Duodenal mucosa (tissue), 2 donors: Measurements from ENCODE around the gene KCND2.

Experiments used
- H3K27ac ChIP-seq: one replicate; pipeline ENCODE4 v1.7.0; 2013; ENCODE audit warnings: low read depth, low read length
- H3K27me3 ChIP-seq, 2 donors: one replicate each; pipeline ENCODE4 v1.7.0; 2013; ENCODE audit warnings: low read length in 2 of 2, control low read depth in 1 of 2; ENCODE audit not compliant: insufficient read depth in 2 of 2, control insufficient read depth in 1 of 2
- H3K36me3 ChIP-seq, 2 donors: one replicate each; pipeline ENCODE4 v1.7.0; 2013; ENCODE audit warnings: low read length in 2 of 2, control low read depth in 1 of 2; ENCODE audit not compliant: insufficient read depth in 2 of 2, control insufficient read depth in 1 of 2
- H3K4me1 ChIP-seq, 2 donors: one replicate each; pipeline ENCODE4 v1.7.0; 2013; ENCODE audit warnings: low read length in 2 of 2, control low read depth in 1 of 2; ENCODE audit not compliant: insufficient read depth in 2 of 2, control insufficient read depth in 1 of 2
- H3K4me3 ChIP-seq, 2 donors: one replicate each; pipeline ENCODE4 v1.7.0; 2013; ENCODE audit warnings: low read length in 2 of 2, low read depth in 1 of 2
- H3K9ac ChIP-seq, 2 donors: one replicate each; pipeline ENCODE4 v1.7.0; 2013; ENCODE audit warnings: low read length in 2 of 2, low read depth in 1 of 2
- H3K9me3 ChIP-seq, 2 donors: one replicate each; pipeline ENCODE4 v1.7.0; 2013; ENCODE audit warnings: low read length in 2 of 2, control low read depth in 1 of 2; ENCODE audit not compliant: control insufficient read depth in 1 of 2

KCND2 gene

DNA sequence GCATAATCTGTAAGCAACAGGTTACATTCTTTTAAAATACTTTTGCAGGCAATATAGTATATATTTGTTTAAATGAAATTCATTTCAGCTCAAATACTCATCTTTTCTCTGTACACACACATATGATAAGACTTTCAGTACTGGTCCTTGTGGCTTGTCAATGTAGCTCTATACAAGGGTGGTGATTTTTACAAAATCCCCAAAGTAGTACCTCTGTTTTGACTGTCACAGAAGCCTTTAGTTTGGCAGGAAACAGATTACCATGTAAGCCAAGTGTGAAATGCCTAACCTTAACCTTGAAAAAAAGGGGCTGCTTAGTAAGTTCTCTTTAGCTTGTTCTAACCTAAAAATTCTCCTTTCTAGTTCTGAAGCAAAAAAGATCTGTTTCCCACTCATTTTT is 87.9 kb downstream of the KCND2 start:
- H3K9ac ChIP-seq: no peak overlapping the region
- H3K27ac ChIP-seq: no peak overlapping the region
- no peaks in the 10 kb centered on the region for H3K36me3 ChIP-seq

DNA sequence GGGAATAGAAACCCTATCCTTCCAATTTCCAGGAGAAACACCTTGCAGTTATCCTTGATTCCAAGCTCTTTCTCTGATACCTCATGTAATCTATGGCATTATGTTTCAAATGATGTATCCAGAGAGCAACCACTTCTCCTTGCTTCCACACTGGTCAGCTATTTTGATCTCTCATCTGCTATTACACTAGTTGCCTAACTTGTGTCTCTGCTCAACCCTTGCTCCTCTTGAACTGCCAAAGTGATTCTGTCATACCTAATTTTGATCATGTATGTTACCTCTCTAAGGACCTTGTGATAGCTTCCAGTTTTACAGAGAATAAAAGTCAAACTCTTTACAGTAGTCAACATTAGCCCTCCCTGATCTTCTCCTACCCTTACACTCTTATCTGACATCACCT is 90.4 kb downstream of the KCND2 start:
- no peaks in the 10 kb centered on the region for H3K27me3 ChIP-seq
- no peaks in the 10 kb centered on the region for H3K4me1 ChIP-seq
- no peak overlapping the region for H3K27ac ChIP-seq
- H3K9me3 ChIP-seq: no peaks in the 10 kb centered on the region
- H3K9ac ChIP-seq: no peak overlapping the region
- H3K4me3 ChIP-seq: no peak overlapping the region
- H3K36me3 ChIP-seq: no peaks in the 10 kb centered on the region

More for the DNA sequence above, 87.9 kb downstream of the KCND2 start:
- Histone ChIP-seq H3K27me3 (no peaks in the 10 kb centered on the region), H3K9me3 (no peaks in the 10 kb centered on the region), H3K4me1 (no peaks in the 10 kb centered on the region), H3K4me3 (no peak overlapping the region)

DNA sequence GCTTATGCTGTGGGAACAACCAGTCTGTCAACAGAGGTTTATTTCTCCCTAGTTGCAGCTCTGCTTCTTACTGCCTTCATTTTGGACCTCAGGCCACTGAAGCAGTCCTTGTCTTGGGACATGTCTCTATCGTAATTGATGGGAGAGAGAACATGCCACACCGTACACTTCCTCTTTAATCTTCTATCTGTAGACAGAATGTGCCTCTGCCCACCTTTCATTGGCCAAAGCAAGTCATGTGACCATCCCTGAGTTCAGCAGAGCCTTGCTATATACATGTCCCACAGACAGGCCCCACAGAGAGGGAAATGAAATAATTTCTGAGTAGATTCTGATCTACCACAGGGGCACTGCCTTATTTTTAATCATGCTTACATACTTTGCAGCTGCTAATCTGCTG is 98.0 kb downstream of the KCND2 start:
- Histone ChIP-seq H3K9me3 (no peaks in the 10 kb centered on the region), H3K9ac (no peak overlapping the region), H3K4me1 (no peaks in the 10 kb centered on the region), H3K27ac (no peak overlapping the region), H3K36me3 (no peaks in the 10 kb centered on the region), H3K27me3 (no peaks in the 10 kb centered on the region), H3K4me3 (no peak overlapping the region)

DNA sequence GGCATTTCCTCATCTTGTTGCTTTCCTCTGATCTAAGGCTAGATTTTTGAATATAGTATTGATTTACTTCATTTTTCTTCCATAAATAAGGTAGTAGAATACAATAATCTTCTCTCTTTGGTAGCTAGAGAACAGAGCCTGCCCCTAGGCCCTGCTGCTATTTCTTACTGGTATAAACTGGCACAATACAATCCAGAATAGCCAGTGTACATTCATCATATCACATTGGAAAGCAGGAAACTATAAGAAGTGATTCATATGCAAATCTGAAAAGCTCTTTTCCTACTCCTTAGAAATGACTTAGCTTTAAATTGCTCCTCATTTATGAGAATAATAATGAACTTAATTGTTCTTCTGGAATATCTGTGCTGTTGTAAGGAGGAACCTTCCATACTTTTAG is 100.2 kb downstream of the KCND2 start:
- no peaks in the 10 kb centered on the region for H3K36me3 ChIP-seq
- H3K4me3 ChIP-seq: no peak overlapping the region
- no peak overlapping the region for H3K9ac ChIP-seq
- H3K4me1 ChIP-seq: no peaks in the 10 kb centered on the region
- no peak overlapping the region for H3K27ac ChIP-seq
- no peaks in the 10 kb centered on the region for H3K9me3 ChIP-seq
- H3K27me3 ChIP-seq: no peaks in the 10 kb centered on the region

DNA sequence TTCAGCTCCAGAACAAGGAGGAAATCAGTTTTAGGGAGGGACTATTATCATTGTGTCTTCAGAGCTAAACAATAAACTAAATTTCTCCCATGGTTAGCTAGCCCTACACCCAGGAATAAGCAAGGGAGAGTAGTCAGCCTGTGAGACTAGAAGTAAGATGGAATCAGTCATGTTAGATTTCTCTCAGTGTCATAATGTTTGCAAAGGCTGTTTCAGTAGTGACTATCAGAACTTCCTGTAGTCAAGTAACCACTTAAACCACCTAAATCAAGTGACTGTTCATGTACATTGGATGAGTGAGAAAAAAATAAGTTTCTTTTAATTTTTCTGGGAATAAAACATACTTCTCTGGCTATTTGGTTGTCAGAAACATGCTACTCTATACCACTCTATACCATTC is 121.6 kb downstream of the KCND2 start:
- H3K4me1 ChIP-seq: no peaks in the 10 kb centered on the region
- no peaks in the 10 kb centered on the region for H3K36me3 ChIP-seq
- H3K4me3 ChIP-seq: no peak overlapping the region
- H3K27ac ChIP-seq: no peak overlapping the region
- no peaks in the 10 kb centered on the region for H3K27me3 ChIP-seq
- H3K9me3 ChIP-seq: no peaks in the 10 kb centered on the region
- no peak overlapping the region for H3K9ac ChIP-seq

DNA sequence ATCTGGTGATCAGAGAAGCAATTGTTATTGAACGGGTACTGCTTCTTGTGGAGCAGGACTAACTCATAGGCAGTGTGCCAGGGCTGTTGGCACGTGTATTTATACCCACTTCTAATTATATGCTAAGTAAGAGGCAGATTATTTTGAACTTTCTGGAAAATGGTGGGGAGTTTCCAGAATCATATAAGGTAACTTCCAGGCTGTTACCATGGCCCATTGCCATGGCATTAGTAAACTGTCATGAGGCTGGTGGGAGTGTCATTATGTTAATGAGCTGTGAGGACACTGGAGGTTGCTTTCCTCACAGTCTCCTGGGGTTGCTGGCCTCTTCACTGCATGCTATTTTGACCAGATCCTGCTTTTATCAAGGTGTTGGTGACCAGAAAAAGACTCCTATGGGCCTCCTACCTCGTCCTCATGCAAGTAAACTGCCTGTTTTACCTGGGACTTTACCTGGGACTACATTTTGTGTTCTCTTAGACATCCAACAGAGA is 122.6 kb downstream of the KCND2 start:
- H3K9ac ChIP-seq: no peak overlapping the region
- H3K4me3 ChIP-seq: no peak overlapping the region
- no peaks in the 10 kb centered on the region for H3K9me3 ChIP-seq

DNA sequence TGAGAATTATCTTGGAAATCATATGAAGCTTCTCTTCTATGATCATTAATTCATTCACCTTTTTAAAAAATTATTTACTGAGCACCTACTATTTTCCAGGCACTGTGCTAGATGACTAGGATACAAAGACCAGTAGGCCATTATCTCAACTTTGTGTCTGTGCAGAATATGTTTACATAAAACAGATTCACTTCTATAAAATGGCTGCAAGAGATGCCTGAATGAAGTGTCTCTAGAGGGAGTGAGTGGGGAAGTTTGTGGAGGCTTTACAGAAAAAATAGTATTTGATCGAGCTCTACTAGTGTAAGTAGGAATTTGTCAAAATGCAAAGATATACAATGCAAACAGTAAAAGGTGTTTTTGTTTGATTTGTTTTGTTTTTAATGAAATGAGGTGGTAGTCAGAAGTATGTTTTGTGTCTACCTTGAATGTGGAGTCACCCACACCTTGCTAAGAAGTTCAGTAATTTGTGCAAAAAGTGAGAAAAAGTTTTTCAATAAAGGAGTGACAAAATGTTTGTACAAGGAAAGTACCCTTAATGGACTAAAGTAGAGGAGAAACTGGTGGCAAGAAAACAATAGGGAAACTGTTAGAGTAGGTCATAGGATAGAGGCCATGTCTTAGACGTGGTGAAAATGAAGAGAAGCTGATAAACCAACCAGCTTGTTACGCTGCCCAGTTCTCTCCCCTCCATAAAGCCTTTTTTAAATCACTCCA is 125.5 kb downstream of the KCND2 start:
- no peak overlapping the region for H3K4me3 ChIP-seq
- H3K27me3 ChIP-seq: no peaks in the 10 kb centered on the region
- H3K9me3 ChIP-seq: no peaks in the 10 kb centered on the region
- no peaks in the 10 kb centered on the region for H3K36me3 ChIP-seq
- no peaks in the 10 kb centered on the region for H3K4me1 ChIP-seq
- no peak overlapping the region for H3K9ac ChIP-seq
- no peak overlapping the region for H3K27ac ChIP-seq

More for the DNA sequence above, 122.6 kb downstream of the KCND2 start:
- Histone ChIP-seq H3K27ac (no peak overlapping the region), H3K27me3 (no peaks in the 10 kb centered on the region), H3K36me3 (no peaks in the 10 kb centered on the region), H3K4me1 (no peaks in the 10 kb centered on the region)

DNA sequence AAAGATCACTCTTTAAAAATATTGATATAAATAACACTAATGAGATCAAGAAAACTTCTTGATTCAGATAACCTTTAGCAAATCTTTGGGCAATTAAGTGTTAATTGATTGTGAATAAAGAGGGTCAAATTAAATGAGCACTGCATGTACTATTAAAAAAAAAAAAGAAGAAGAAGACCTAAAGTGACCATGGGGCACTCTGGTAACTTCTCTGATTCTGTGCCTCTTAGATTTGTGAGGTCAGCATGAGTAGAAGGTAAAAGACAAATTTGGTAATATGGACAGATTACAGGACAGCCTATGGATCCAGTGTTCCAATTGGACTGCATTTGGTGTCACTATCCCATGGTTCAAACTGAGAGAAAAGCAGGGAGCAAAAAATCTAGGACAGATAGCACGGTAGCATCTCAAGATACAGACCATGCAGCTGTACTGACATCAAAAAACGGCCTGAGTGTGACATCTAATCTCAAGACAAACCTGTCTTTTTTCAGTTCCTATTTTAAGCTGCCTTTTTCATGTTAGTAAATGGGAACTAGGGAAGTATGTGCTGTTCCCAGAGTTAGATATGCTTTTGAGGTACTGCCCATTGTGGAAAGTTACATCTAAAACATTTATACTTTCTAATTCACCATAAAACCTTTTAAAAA is 128.0 kb downstream of the KCND2 start:
- Histone ChIP-seq H3K27me3 (no peaks in the 10 kb centered on the region), H3K27ac (no peak overlapping the region), H3K9me3 (no peaks in the 10 kb centered on the region), H3K4me1 (no peaks in the 10 kb centered on the region), H3K36me3 (no peaks in the 10 kb centered on the region), H3K9ac (no peak overlapping the region), H3K4me3 (no peak overlapping the region)

DNA sequence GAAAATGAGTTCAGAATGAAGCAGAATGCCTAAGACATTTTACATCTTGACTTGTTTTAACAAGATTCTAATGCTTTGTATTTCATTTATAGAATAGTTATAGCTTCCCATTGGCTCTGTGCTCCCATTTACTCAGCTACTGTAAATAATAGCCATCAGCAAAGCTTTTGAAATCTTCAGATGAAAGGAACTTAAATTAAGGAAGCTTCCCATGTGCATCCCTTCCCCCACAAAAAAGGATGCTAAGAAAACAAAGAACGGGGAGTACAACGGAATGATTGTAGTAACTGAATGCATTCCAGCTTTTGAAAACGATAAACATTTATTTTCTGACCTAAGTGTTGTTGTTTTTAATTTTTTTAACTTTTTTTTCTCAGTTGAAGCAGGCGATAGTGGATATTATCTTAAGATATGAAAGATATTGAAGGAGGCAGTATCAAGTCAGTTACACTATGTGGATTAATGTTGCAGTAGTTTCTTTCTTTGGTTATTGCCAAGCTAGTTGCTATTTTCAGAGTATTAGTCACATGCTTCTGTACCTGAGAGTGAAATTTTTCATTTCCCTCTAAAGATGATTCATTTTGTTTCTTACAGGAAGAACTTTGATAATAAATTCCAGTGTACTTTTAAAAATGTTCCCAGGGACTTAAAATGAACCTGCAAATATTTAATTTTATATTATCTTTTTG is 129.2 kb downstream of the KCND2 start:
- H3K4me1 ChIP-seq: no peaks in the 10 kb centered on the region
- no peaks in the 10 kb centered on the region for H3K9me3 ChIP-seq
- H3K4me3 ChIP-seq: no peak overlapping the region
- no peaks in the 10 kb centered on the region for H3K27me3 ChIP-seq
- H3K27ac ChIP-seq: no peak overlapping the region
- H3K36me3 ChIP-seq: no peaks in the 10 kb centered on the region
- H3K9ac ChIP-seq: no peak overlapping the region

DNA sequence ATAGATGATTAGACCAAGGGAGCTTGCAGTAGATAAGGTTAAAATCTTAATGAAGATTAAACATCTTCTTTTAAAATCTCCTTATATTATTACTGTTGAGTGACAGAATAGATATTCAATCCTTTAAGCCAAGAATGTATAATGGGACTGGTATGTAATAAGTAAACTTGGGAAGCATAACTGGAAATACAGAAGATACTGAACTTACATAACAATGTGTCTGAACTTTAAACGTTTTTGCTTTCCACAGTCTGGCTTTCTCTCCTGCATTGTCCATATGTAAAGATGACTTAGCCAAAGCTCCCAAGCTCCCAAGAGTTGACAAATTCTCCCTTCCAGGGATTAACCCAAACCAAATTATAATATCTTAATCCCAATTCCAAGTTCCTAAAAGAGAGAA is 129.8 kb downstream of the KCND2 start:
- Histone ChIP-seq H3K4me3 (no peak overlapping the region), H3K36me3 (no peaks in the 10 kb centered on the region), H3K27me3 (no peaks in the 10 kb centered on the region), H3K9ac (no peak overlapping the region), H3K27ac (no peak overlapping the region), H3K9me3 (no peaks in the 10 kb centered on the region), H3K4me1 (no peaks in the 10 kb centered on the region)
